NCI-H526 treated with DMSO at 0.1 percent for 48 hours (cell line): ENCODE data around the gene TBC1D2B.
"Not testable (repeated sequence)": the region's sequence is repeated elsewhere in the genome, so short reads cannot be mapped to it uniquely, and the experiment has no call there.

Source experiments
- DNase-seq: peaks from one replicate; lab custom pipeline; 2025; lab: John Stamatoyannopoulos, UW

Gene TBC1D2B

GRCh38 chr15:77988347-77989295, 88.9 kb downstream of the TBC1D2B start:
- DNase-seq = no peak

GRCh38 chr15:77987765-77988136, 89.8 kb downstream of the TBC1D2B start:
- not testable (repeated sequence) for DNase-seq

- DNase-seq = no peak
These were observed 90.4 kb downstream of the TBC1D2B start for GRCh38 chr15:77986891-77987764.

GRCh38 chr15:77985931-77986480, 91.5 kb downstream of the TBC1D2B start:
- no peak for DNase-seq

GRCh38 chr15:77985031-77985930, 92.2 kb downstream of the TBC1D2B start:
- no peak for DNase-seq

- DNase-seq = no peak
These were observed 93.1 kb downstream of the TBC1D2B start for GRCh38 chr15:77984446-77984861.

GRCh38 chr15:77983708-77984445, 93.6 kb downstream of the TBC1D2B start:
- no peak for DNase-seq

GRCh38 chr15:77983091-77983707, 94.3 kb downstream of the TBC1D2B start:
- DNase-seq = no peak

- DNase-seq = no peak
These were observed 95.4 kb downstream of the TBC1D2B start for GRCh38 chr15:77982127-77982490.

GRCh38 chr15:77981281-77982126, 96.0 kb downstream of the TBC1D2B start:
- no peak for DNase-seq

- DNase-seq = not testable (repeated sequence)
These were observed 96.8 kb downstream of the TBC1D2B start for GRCh38 chr15:77980674-77981073.

GRCh38 chr15:77980098-77980497, 97.4 kb downstream of the TBC1D2B start:
- no peak for DNase-seq

- not testable (repeated sequence) for DNase-seq
These were observed 98.4 kb downstream of the TBC1D2B start for GRCh38 chr15:77979157-77979556.

- not testable (repeated sequence) for DNase-seq
These were observed 98.8 kb downstream of the TBC1D2B start for GRCh38 chr15:77978759-77979145.

GRCh38 chr15:77977903-77978758, 99.4 kb downstream of the TBC1D2B start:
- not testable (repeated sequence) for DNase-seq

GRCh38 chr15:77976760-77977525, 100.6 kb downstream of the TBC1D2B start:
- DNase-seq = not testable (repeated sequence)

GRCh38 chr15:77976095-77976450, 101.4 kb downstream of the TBC1D2B start:
- not testable (repeated sequence) for DNase-seq
